Ectodermal cell (in vitro differentiated cells): ENCODE results near the gene TSPAN4.

Experiments used
- H3K27ac ChIP-seq: 2 replicates; pipeline ENCODE4 v1.7.0; 2013; ENCODE audit warnings: mild to moderate bottlenecking, low read depth, low read length; ENCODE audit not compliant: insufficient read depth, poor library complexity, severe bottlenecking
- H3K27me3 ChIP-seq: 2 replicates; pipeline ENCODE4 v1.7.0; 2013; ENCODE audit warnings: mild to moderate bottlenecking, low read length; ENCODE audit not compliant: insufficient read depth, control insufficient read depth, poor library complexity, severe bottlenecking
- H3K36me3 ChIP-seq: one replicate; pipeline ENCODE4 v1.7.0; 2013; ENCODE audit warnings: low read length; ENCODE audit not compliant: control insufficient read depth, insufficient read depth
- H3K4me1 ChIP-seq: one replicate; pipeline ENCODE4 v1.7.0; 2013; ENCODE audit warnings: low read length; ENCODE audit not compliant: control insufficient read depth, insufficient read depth
- H3K4me3 ChIP-seq: 2 replicates; pipeline ENCODE4 v1.7.0; 2013; ENCODE audit warnings: low read depth, low read length, control low read depth; ENCODE audit not compliant: insufficient read depth
- H3K9me3 ChIP-seq: 2 replicates; pipeline ENCODE4 v1.7.0; 2013; ENCODE audit warnings: mild to moderate bottlenecking, low read length, moderate library complexity; ENCODE audit not compliant: control insufficient read depth
- WGBS, 2 experiments: methylation state at CpG; one replicate each; pipeline ENCODE4 v1.1.7; 2013; ENCODE audit warnings: missing lambda C conversion rate in 2 of 2; 5-methylcytosine and 5-hydroxymethylcytosine counted together

Gene TSPAN4

DNA sequence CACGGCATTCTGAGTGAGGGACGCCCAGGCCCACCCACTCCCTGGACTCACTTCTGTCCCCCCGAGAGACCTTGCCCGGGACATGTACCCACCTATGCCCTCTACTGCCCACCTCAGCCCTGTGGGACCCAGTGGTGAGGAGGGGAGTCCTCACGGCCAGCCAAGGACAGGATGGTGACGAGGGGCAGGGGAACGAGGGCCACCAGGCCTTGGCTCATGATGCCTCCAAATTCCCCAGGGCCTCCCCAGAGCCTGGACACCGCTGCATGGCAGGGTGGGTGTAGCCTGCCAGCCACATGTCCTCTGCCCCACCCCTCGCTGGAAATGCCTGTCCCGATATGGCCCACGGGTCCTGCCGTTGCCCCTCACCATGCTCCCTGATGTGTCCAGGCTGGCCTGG lies 26.1 kb downstream of the TSPAN4 start:
- H3K27ac ChIP-seq: no peak overlapping the region
- no peak overlapping the region for H3K4me3 ChIP-seq
- H3K27me3 ChIP-seq: no peaks in the 10 kb centered on the region
- H3K36me3 ChIP-seq: no peaks in the 10 kb centered on the region
- no peaks in the 10 kb centered on the region for H3K9me3 ChIP-seq
- WGBS, 2 experiments: 88 to 89% methylated on average over 12 of the region's 12 CpGs
- H3K4me1 ChIP-seq: peaks cover under 1% of the 10 kb centered on the region

DNA sequence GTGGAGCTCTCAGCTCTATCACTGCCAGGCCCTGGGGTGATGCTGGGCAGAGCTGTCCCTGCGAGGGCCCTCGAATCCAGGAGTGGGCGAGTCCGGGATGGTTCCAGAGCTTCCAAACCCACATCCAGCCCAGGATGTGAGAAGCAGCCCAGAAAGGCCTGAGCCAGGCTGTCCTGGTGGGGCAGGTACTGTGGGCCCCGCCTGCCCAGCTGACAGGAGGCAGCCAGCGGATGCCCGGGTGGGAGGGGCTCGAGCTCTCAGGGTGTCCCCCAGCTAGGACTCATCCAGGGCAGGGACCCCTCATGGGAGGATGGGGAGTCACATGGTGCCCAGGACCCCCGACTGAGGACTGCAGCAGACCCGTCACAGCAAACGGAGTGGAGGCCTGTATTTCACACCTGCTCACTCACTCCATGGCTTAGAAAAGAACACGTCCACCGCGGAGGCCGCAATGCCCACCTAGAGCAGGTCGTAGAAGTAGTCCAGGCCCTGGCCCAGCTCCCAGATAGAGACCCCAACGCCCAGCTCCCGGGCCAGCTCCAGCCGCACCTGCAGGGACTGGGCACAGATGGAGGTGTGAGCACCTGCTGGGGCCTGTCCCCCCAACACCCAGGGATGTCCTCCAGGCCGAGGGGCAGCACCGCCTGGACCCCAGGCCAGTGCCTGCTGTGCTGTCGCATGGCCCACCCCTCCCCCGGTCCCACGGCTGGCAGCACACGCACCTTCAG lies 26.9 kb downstream of the TSPAN4 start:
- no peaks in the 10 kb centered on the region for H3K36me3 ChIP-seq
- no peaks in the 10 kb centered on the region for H3K9me3 ChIP-seq
- no peaks in the 10 kb centered on the region for H3K4me1 ChIP-seq
- no peak overlapping the region for H3K4me3 ChIP-seq
- H3K27me3 ChIP-seq: no peaks in the 10 kb centered on the region
- WGBS, 2 experiments: 81 to 85% methylated on average over 25 of the region's 25 CpGs
- no peak overlapping the region for H3K27ac ChIP-seq

DNA sequence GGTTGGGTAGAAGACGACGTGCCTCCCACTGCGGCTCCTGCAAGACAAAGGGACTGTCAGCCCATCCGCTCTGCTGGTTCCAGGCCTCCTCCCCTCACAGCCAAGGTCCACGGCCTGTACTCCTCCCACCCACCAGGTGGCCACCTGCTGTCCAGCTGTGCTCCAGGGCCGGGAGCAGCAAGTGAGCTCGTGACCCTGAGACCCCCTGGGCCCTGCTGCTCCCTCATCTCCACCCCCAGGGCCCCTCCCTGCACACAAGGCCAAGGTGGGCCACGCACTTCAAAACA lies 27.4 kb downstream of the TSPAN4 start:
- 47% methylated on average over 8 of the region's 8 CpGs for WGBS, 2 experiments
- no peaks in the 10 kb centered on the region for H3K9me3 ChIP-seq

DNA sequence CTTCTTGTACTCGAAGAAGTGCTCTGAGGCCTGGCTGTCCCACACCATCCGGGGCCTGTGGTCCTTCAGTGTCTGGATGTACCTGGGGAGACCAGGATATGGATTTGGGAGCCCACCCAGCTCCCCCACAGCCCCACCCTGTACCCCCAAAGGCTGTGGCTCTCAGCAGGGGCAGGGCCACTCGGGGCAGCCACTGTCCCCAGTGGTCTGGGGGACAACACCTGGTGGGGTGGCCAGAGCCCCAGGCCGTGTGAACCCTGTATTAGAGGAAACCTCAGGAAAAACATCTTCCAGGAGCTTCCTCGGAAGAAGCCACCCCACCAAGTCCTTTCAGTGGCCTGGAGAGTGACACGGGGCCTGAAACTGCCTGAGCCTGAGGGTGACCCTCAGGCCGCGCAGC lies 27.8 kb downstream of the TSPAN4 start:
- H3K27me3 ChIP-seq: no peaks in the 10 kb centered on the region
- no peaks in the 10 kb centered on the region for H3K4me1 ChIP-seq
- no peaks in the 10 kb centered on the region for H3K9me3 ChIP-seq
- 82 to 86% methylated on average over 8 of the region's 8 CpGs for WGBS, 2 experiments
- H3K36me3 ChIP-seq: no peaks in the 10 kb centered on the region
- no peak overlapping the region for H3K4me3 ChIP-seq
- no peak overlapping the region for H3K27ac ChIP-seq

More for the DNA sequence above, 27.4 kb downstream of the TSPAN4 start:
- Histone ChIP-seq H3K27ac (no peak overlapping the region), H3K4me3 (no peak overlapping the region), H3K36me3 (no peaks in the 10 kb centered on the region), H3K4me1 (no peaks in the 10 kb centered on the region), H3K27me3 (no peaks in the 10 kb centered on the region)

DNA sequence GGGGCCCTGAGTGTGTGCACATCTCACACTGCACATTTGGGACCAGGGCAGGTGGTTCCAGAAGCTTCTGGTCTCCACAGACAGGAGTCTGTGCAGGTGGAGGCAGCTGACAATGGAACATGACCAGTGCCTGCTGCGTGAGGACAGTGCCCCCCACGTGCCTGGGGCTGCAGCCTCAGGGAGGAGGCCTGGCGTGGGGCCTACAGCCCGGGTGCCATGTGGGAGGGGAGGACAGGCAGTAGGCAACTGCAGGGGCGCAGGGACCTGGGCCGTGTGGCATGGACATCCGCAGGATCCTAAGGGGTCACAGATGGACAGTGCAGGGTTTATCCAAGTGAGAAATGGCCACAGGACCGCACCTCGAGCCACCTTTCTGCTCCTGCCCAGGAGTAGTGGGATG lies 28.8 kb downstream of the TSPAN4 start:
- no peaks in the 10 kb centered on the region for H3K9me3 ChIP-seq
- H3K27me3 ChIP-seq: no peaks in the 10 kb centered on the region
- H3K4me3 ChIP-seq: no peak overlapping the region
- no peaks in the 10 kb centered on the region for H3K36me3 ChIP-seq
- 83 to 84% methylated on average over 9 of the region's 9 CpGs for WGBS, 2 experiments
- no peaks in the 10 kb centered on the region for H3K4me1 ChIP-seq
- H3K27ac ChIP-seq: no peak overlapping the region

DNA sequence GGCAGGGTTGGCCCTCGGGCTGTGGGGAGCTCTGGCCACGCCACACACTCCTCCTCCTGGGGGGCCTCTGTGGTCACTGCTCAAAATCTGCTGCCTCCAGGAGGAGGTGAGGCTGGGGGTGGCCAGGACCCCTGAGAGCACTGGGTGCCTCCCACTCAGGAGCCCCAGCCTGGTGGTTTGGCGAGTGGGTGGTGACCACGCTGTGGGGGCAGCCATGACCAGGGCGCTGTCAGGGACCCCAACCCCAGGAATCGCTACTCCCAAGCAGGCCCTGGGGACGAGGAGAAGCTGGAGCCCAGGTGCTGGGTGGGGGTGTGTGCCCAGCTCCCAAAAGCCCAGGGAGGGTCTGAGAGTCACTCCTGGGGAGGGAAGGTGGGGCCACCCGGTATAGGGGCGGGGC lies 30.1 kb downstream of the TSPAN4 start:
- H3K9me3 ChIP-seq: no peaks in the 10 kb centered on the region
- H3K27ac ChIP-seq: no peak overlapping the region
- no peaks in the 10 kb centered on the region for H3K4me1 ChIP-seq
- H3K36me3 ChIP-seq: no peaks in the 10 kb centered on the region
- H3K4me3 ChIP-seq: no peak overlapping the region
- no peaks in the 10 kb centered on the region for H3K27me3 ChIP-seq
- 92 to 93% methylated on average over 9 of the region's 9 CpGs for WGBS, 2 experiments

DNA sequence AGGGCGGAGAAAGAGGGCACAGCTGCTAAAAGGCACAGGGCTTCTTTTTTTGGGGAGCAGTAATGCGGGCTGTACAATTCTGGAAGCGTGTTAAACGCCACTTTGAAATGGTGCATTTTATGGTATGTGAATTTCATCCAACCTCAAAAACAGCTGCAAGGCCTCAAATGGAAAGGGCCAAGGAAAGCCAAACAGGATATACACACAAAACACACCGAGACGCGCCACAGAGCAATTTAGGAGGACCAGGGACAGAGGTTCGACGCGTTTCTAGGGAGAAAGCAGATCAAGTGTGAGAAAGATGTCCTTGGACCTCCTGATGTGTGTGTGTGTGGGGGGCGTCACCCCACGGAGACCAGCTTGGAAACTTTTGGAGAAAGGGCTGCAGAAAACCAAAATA lies 31.1 kb downstream of the TSPAN4 start:
- Histone ChIP-seq H3K4me3 (no peak overlapping the region), H3K9me3 (no peaks in the 10 kb centered on the region), H3K4me1 (no peaks in the 10 kb centered on the region), H3K27ac (no peak overlapping the region), H3K27me3 (no peaks in the 10 kb centered on the region), H3K36me3 (no peaks in the 10 kb centered on the region)
- 87% methylated on average over 11 of the region's 12 CpGs for WGBS, 2 experiments

DNA sequence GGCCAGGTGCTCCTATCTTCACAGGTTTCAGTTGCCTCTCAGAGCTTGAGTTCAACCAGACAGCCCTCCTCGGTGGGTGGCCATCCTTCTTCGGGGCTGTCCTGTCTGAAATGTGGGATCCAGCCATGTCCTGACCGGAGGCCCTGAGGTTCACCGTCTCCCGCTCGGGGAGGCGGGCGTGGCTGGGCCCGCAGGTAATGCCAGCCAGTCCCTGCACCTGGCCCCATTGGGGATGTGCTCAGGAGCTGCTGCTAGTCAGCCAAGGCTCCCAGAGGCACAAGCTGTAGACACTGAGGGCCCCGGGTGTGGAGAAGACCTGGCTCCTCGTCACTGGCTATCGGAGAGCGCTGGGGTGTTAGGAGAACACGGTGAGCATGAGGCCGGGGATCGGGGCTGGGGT lies 32.6 kb downstream of the TSPAN4 start:
- no peak overlapping the region for H3K4me3 ChIP-seq
- H3K9me3 ChIP-seq: no peaks in the 10 kb centered on the region
- H3K27me3 ChIP-seq: no peaks in the 10 kb centered on the region
- 94 to 96% methylated on average over 16 of the region's 16 CpGs for WGBS, 2 experiments
- H3K36me3 ChIP-seq: peaks cover 8% of the 10 kb centered on the region
- H3K27ac ChIP-seq: no peak overlapping the region
- no peaks in the 10 kb centered on the region for H3K4me1 ChIP-seq

DNA sequence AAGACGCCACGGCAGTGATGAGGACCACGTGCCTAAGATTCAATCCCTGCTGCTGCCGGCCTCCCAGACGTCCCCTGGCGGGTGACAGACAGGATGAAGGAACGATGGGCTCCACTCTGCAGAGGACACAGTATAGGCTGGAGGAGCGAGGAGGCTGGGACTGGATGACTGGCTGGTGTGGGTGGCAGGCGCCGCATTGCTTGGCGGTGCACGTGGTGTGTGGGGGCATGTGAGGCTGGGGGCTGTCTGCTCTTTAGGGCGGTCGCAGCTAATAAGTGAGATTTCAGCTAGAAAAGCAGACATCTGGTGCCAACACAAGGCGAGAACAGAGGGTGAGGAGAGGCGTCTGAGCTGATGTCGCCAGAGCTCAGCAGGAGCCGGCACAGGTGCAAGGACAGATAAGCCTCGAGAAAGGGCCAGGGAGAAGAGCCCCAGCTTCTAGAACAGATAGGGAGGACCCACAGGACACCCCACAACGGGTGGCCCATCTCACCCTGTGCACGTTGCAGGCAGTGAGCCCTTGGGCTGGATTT lies 33.2 kb downstream of the TSPAN4 start:
- no peak overlapping the region for H3K4me3 ChIP-seq
- H3K9me3 ChIP-seq: no peaks in the 10 kb centered on the region
- WGBS, 2 experiments: 94 to 95% methylated on average over 21 of the region's 21 CpGs
- no peaks in the 10 kb centered on the region for H3K27me3 ChIP-seq
- H3K4me1 ChIP-seq: no peaks in the 10 kb centered on the region
- no peak overlapping the region for H3K27ac ChIP-seq
- peaks cover 9% of the 10 kb centered on the region for H3K36me3 ChIP-seq

DNA sequence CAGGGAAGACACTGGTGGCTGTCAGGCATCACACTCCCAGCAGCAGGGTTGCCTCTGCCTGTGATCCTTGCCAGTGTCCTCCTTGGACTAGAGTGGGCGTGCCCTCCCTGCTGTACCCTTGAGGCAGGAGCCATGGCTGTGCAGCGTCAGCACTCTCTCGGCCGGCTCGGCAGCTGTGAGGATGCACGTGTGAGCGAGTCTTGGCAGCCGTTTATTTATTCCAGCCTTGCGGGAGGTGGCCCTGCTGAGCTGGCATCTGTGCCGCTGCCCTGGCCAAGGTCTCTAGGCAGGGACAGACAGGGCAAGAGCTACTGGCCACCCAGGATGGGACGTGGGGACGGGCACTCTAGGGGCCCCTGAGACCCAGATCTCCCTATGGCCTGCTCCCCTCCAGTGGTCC lies 33.9 kb downstream of the TSPAN4 start:
- 92 to 96% methylated on average over 12 of the region's 12 CpGs for WGBS, 2 experiments
- Histone ChIP-seq H3K27ac (no peak overlapping the region), H3K9me3 (no peaks in the 10 kb centered on the region), H3K4me3 (no peak overlapping the region), H3K27me3 (no peaks in the 10 kb centered on the region), H3K36me3 (peaks cover 9% of the 10 kb centered on the region), H3K4me1 (no peaks in the 10 kb centered on the region)

DNA sequence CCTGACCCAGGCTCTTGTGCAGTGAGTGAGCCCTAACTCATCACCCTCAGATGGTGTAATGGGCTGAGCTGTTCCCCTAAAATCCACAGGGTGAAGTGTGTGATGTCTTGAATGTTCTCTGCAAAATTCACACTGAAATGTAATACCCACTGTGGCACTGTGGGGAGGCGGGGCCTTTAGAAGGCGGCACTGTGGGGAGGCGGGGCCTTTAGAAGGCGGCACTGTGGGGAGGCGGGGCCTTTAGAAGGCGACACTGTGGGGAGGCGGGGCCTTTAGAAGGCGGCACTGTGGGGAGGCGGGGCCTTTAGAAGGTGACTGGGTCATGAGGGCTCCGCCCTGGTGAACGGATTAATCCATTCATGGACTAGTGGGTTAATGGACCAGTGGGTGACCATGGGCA lies 34.9 kb downstream of the TSPAN4 start:
- H3K36me3 ChIP-seq: peaks cover 9% of the 10 kb centered on the region
- no peak overlapping the region for H3K4me3 ChIP-seq
- no peaks in the 10 kb centered on the region for H3K27me3 ChIP-seq
- no peak overlapping the region for H3K27ac ChIP-seq
- no peaks in the 10 kb centered on the region for H3K4me1 ChIP-seq
- H3K9me3 ChIP-seq: no peaks in the 10 kb centered on the region
- 83 to 89% methylated on average over 11 of the region's 11 CpGs for WGBS, 2 experiments
